ENCODE measurements around the gene RAB13. TPM values are rescaled to one million over a fixed set of nuclear protein-coding genes. Genes with fewer than 3 reads are reported as not detected.

RAB13 gene
- total and polyA plus RNA-seq, 2 of the 8 experiments (the other 6 are each of a cell fraction or from before 2014, with no cell fraction given) = 70.5 to 157 TPM

GRCh38 chr1:153970346-153970745, 15.8 kb downstream of the RAB13 start:
- H3K23me2 ChIP-seq (ENCODE audit: low read depth, low read length) = peaks cover 10% of the 10 kb centered on the region; the same call in 1 of the 2 replicates
- ChIA-PET POLR2A (ENCODE audit: partially characterized antibody) (interaction anchor here (1.4 to 15.7 kb wide), 6 partner anchors 4 to 178 kb away, joined by 3 to 454 read pairs (median 190); partner anchors contain the start of genes CREB3L4, CRTC2, GATAD2B and JTB), CTCF (ENCODE audit: partially characterized antibody) (interaction anchor here (0.5 to 1.7 kb wide), 2 partner anchors 24 to 420 kb away, joined by 4 to 5 read pairs; partner anchors contain the start of gene DENND4B)
- peaks cover 0 to 12% (median 5%) of the 10 kb centered on the region in 4 experiments; a peak in 5 of 7 replicates for H3K4me1 ChIP-seq (replicated peaks in 1 of 4; ENCODE audit: control insufficient read depth in 3 of 4, insufficient read depth in 4 of 4, low read length in 3 of 4)
- H4K5ac ChIP-seq (ENCODE audit: insufficient read length, low read depth, low read length) = no peak overlapping the region
- H3K14ac ChIP-seq (ENCODE audit: insufficient read length) = no peak overlapping the region
- no peak overlapping the region for H4K91ac ChIP-seq (replicated peaks; ENCODE audit: insufficient read length, low read length)
- H2BK5ac ChIP-seq (ENCODE audit: low read depth, low read length) = no peak overlapping the region
- H3K79me1 ChIP-seq (ENCODE audit: low read depth, low read length) = no peaks in the 10 kb centered on the region; the same call in 1 of the 2 replicates
- no peaks in the 10 kb centered on the region for H4K20me1 ChIP-seq (replicated peaks in 1 of 2; ENCODE audit: control insufficient read depth in 1 of 2, insufficient read depth in 2 of 2, low read length in 2 of 2)
- H3K9ac ChIP-seq (replicated peaks in 1 of 4; ENCODE audit: extremely low read depth in 1 of 4, low read depth in 3 of 4, low read length in 3 of 4) = no peak overlapping the region
- no peak overlapping the region for H3K27ac ChIP-seq (ENCODE audit: low read depth, low read length)
- H3K23ac ChIP-seq (ENCODE audit: insufficient read length) = no peak overlapping the region
- H2BK15ac ChIP-seq (ENCODE audit: low read length) = no peak overlapping the region
- no peak overlapping the region for H3K4ac ChIP-seq (replicated peaks; ENCODE audit: insufficient read length, low read depth, low read length)
- H3K56ac ChIP-seq (replicated peaks; ENCODE audit: insufficient read length, low read depth, low read length) = no peak overlapping the region
- no peak for DNase-seq (ENCODE audit: low read depth in 1 of 2, low spot score in 2 of 2)
- no peak overlapping the region for H3K4me3 ChIP-seq (ENCODE audit: extremely low read depth in 1 of 4, insufficient read depth in 2 of 4, low read depth in 3 of 4, low read length in 4 of 4)
- H2BK12ac ChIP-seq (ENCODE audit: low read depth, low read length) = no peak overlapping the region
- no peak overlapping the region for H3K18ac ChIP-seq (ENCODE audit: extremely low read depth, low read length)
- H3K36me3 ChIP-seq (ENCODE audit: control insufficient read depth in 2 of 4, insufficient read depth in 4 of 4, low read length in 3 of 4) = peaks cover 8 to 27% (median 13%) of the 10 kb centered on the region in 4 experiments; a peak in 7 of 8 replicates
- H3K4me2 ChIP-seq (ENCODE audit: insufficient read depth in 1 of 2, low read depth in 2 of 2, low read length in 2 of 2) = no peak overlapping the region
- H2BK120ac ChIP-seq (replicated peaks; ENCODE audit: low read depth, low read length) = no peak overlapping the region
- H3K79me2 ChIP-seq (ENCODE audit: control insufficient read depth in 1 of 2, insufficient read depth in 2 of 2, low read length in 2 of 2) = peaks cover 0 to 18% of the 10 kb centered on the region in 2 experiments; a peak in 2 of 4 replicates
- TF ChIP-seq SIX5 (IDR thresholded peaks at IDR 0.05; ENCODE audit: low read depth, low read length) (no peak), TAF7 (optimal IDR thresholded peaks at IDR 0.05; ENCODE audit: borderline replicate concordance, low read depth, low read length) (no peak)
- WGBS, 2 experiments (ENCODE audit: extremely low coverage in 1 of 2, insufficient coverage in 1 of 2, insufficient read length in 1 of 2, insufficient replicate concordance in 2 of 2, low coverage in 1 of 2, low lambda C conversion rate in 2 of 2, missing lambda C conversion rate in 1 of 2) = 90% methylated on average over 2 of the region's 2 CpGs; no CpG with 5 or more reads in 1 of the 2 experiments
- H3K27me3 ChIP-seq (replicated peaks in 1 of 4; ENCODE audit: control insufficient read depth in 3 of 4, extremely low read depth in 1 of 4, insufficient read depth in 3 of 4, low read length in 3 of 4) = no peaks in the 10 kb centered on the region
- no peak overlapping the region for H2BK20ac ChIP-seq (ENCODE audit: low read length)
- FAIRE-seq = no peak
- no peak overlapping the region for H2AK5ac ChIP-seq (ENCODE audit: low read depth, low read length)
- H4K8ac ChIP-seq (ENCODE audit: extremely low read depth, insufficient read depth, low read length) = no peak overlapping the region
- no peaks in the 10 kb centered on the region for H3K9me3 ChIP-seq (ENCODE audit: insufficient read depth in 2 of 2, low read depth in 1 of 2, low read length in 1 of 2)
- H2AFZ ChIP-seq (ENCODE audit: low read length) = no peak overlapping the region

Data from H1 (cell line).